Measurements from ENCODE around the gene EIF3B. TPM values are rescaled to one million over a fixed set of nuclear protein-coding genes. Genes with fewer than 3 reads are reported as not detected.
"Not testable (repeated sequence)": the region's sequence is repeated elsewhere in the genome, so short reads cannot be mapped to it uniquely, and the experiment has no call there.

Gene EIF3B
- total and polyA plus RNA-seq, 2 donors from 2014 or later = 65.5 to 107 TPM

DNA sequence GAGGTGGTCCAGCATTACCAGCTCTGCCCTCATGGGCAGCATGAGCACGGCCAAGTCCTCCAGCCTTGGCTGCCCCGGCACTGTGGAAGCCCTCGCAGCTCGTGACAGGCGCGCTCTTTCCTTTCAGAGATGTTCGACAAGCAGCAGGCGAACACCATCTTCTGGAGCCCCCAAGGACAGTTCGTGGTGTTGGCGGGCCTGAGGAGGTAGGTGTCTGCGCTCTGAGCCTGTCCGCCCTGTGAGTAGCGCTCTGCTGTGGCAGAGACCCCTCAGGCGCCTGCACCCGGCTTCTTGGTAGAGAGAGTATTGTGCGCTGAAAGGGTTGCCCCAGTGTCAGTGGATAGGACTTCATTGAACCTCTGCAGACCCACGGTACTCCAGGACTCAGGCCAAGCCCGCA is 19.8 kb downstream of the EIF3B start:
- no peak overlapping the region for H3K27ac ChIP-seq (ENCODE audit: low read depth in 2 of 2, low read length in 2 of 2)
- H3K4me1 ChIP-seq (ENCODE audit: control insufficient read depth in 2 of 3, insufficient read depth in 2 of 3, low read depth in 1 of 3, low read length in 3 of 3) = no peaks in the 10 kb centered on the region
- TF ChIP-seq, protein P1, sequence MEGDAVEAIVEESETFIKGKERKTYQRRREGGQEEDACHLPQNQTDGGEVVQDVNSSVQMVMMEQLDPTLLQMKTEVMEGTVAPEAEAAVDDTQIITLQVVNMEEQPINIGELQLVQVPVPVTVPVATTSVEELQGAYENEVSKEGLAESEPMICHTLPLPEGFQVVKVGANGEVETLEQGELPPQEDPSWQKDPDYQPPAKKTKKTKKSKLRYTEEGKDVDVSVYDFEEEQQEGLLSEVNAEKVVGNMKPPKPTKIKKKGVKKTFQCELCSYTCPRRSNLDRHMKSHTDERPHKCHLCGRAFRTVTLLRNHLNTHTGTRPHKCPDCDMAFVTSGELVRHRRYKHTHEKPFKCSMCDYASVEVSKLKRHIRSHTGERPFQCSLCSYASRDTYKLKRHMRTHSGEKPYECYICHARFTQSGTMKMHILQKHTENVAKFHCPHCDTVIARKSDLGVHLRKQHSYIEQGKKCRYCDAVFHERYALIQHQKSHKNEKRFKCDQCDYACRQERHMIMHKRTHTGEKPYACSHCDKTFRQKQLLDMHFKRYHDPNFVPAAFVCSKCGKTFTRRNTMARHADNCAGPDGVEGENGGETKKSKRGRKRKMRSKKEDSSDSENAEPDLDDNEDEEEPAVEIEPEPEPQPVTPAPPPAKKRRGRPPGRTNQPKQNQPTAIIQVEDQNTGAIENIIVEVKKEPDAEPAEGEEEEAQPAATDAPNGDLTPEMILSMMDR (IDR thresholded peaks at IDR 0.05; ENCODE audit: borderline replicate concordance, extremely low read depth, insufficient read depth) = no peak
- H3K27me3 ChIP-seq (ENCODE audit: control insufficient read depth, insufficient read depth, low read length) = no peaks in the 10 kb centered on the region
- DNase-seq (no peak), FAIRE-seq (no peak)
- H3K9me3 ChIP-seq (ENCODE audit: control insufficient read depth in 2 of 3, insufficient read depth in 1 of 3, low read length in 3 of 3) = no peaks in the 10 kb centered on the region
- peaks cover 5 to 77% (median 60%) of the 10 kb centered on the region in 3 donors for H3K36me3 ChIP-seq (ENCODE audit: control insufficient read depth in 2 of 3, insufficient read depth in 3 of 3, low read length in 3 of 3)
- H3K4me3 ChIP-seq (ENCODE audit: low read length in 3 of 3) = no peak overlapping the region
- intact Hi-C loops (cut with DNase I) = no loop called here
- no peak overlapping the region for H3K9ac ChIP-seq (ENCODE audit: low read length in 3 of 3)

- Histone ChIP-seq H3K4me1 (ENCODE audit: control insufficient read depth in 2 of 3, insufficient read depth in 2 of 3, low read depth in 1 of 3, low read length in 3 of 3) (no peaks in the 10 kb centered on the region), H3K9ac (ENCODE audit: low read length in 3 of 3) (no peak overlapping the region), H3K36me3 (ENCODE audit: control insufficient read depth in 2 of 3, insufficient read depth in 3 of 3, low read length in 3 of 3) (peaks cover 5 to 81% (median 60%) of the 10 kb centered on the region in 3 donors), H3K27me3 (ENCODE audit: control insufficient read depth, insufficient read depth, low read length) (no peaks in the 10 kb centered on the region), H3K27ac (ENCODE audit: low read depth in 2 of 2, low read length in 2 of 2) (no peak overlapping the region), H3K4me3 (ENCODE audit: low read length in 3 of 3) (no peak overlapping the region), H3K9me3 (ENCODE audit: control insufficient read depth in 2 of 3, insufficient read depth in 1 of 3, low read length in 3 of 3) (no peaks in the 10 kb centered on the region)
- intact Hi-C loops (cut with DNase I) = no loop called here
- TF ChIP-seq, protein P1 (IDR thresholded peaks at IDR 0.05; ENCODE audit: borderline replicate concordance, extremely low read depth, insufficient read depth) = no peak
- DNase-seq = no peak
- no peak for FAIRE-seq
These were observed 20.5 kb downstream of the EIF3B start for GRCh38 chr7:2374830-2375728.

DNA sequence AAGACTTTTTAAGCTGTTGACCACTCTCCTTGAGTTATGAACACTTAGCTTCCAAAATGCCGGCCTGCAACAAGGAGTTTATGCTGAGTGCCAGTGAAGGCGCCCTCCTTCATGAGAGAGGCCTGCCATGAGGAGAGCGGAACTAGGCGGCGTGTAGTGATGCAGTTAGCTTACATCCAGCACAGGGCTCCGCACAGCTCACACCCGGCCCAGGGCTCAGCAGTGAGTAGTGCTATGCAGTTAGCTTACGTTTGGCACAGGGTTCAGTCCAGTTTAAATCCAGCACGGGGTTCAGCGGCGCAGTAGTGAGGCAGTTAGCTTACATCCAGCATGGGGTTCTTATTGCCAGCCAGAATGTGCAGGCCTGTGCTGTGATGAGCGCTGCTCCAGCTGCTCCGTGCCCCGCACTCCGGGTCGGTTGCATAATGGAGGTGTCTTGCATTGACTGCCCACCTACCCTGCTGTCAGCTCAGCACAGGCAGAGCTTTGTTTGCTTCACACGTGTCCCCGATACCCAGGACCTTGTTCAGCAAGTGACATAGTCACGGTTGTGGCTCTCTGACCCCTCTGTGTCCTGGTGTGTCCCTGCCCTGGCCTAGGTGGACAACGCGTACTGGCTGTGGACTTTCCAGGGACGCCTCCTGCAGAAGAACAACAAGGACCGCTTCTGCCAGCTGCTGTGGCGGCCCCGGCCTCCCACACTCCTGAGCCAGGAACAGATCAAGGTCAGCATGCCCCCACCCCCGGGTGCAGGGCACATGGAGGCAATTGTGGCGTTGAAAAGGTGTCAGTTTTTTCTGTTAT is 21.9 kb downstream of the EIF3B start:
- Histone ChIP-seq H3K36me3 (ENCODE audit: control insufficient read depth in 2 of 3, insufficient read depth in 3 of 3, low read length in 3 of 3) (peaks cover under 1 to 84% (median 54%) of the 10 kb centered on the region in 3 donors), H3K27me3 (ENCODE audit: control insufficient read depth, insufficient read depth, low read length) (no peaks in the 10 kb centered on the region), H3K4me3 (ENCODE audit: low read length in 3 of 3) (no peak overlapping the region), H3K9ac (ENCODE audit: low read length in 3 of 3) (no peak overlapping the region), H3K4me1 (ENCODE audit: control insufficient read depth in 2 of 3, insufficient read depth in 2 of 3, low read depth in 1 of 3, low read length in 3 of 3) (no peaks in the 10 kb centered on the region), H3K9me3 (ENCODE audit: control insufficient read depth in 2 of 3, insufficient read depth in 1 of 3, low read length in 3 of 3) (no peaks in the 10 kb centered on the region), H3K27ac (ENCODE audit: low read depth in 2 of 2, low read length in 2 of 2) (no peak overlapping the region)
- TF ChIP-seq, protein P1 (IDR thresholded peaks at IDR 0.05; ENCODE audit: borderline replicate concordance, extremely low read depth, insufficient read depth) = no peak
- DNase-seq (no peak), FAIRE-seq (no peak)
- intact Hi-C loops (cut with DNase I) = no loop called here

DNA sequence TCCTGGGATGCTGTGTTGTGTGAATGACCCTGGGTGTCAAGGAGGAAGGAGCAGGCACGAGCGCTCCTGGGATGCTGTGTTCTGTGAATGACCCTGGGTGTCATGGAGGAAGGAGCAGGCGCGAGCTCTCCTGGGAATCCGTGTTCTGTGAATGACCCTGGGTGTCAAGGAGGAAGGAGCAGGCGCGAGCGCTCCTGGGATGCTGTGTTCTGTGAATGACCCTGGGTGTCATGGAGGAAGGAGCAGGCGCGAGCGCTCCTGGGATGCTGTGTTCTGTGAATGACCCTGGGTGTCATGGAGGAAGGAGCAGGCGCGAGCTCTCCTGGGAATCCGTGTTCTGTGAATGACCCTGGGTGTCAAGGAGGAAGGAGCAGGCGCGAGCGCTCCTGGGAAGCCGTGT is 22.9 kb downstream of the EIF3B start:
- H3K9ac ChIP-seq (ENCODE audit: low read length in 3 of 3); DNase-seq; H3K4me3 ChIP-seq (ENCODE audit: low read length in 3 of 3); H3K9me3 ChIP-seq (ENCODE audit: control insufficient read depth in 2 of 3, insufficient read depth in 1 of 3, low read length in 3 of 3); FAIRE-seq; H3K27ac ChIP-seq (ENCODE audit: low read depth in 2 of 2, low read length in 2 of 2); intact Hi-C loops (cut with DNase I); H3K4me1 ChIP-seq (ENCODE audit: control insufficient read depth in 2 of 3, insufficient read depth in 2 of 3, low read depth in 1 of 3, low read length in 3 of 3); H3K27me3 ChIP-seq (ENCODE audit: control insufficient read depth, insufficient read depth, low read length): not testable (repeated sequence)
- H3K36me3 ChIP-seq (ENCODE audit: control insufficient read depth in 2 of 3, insufficient read depth in 3 of 3, low read length in 3 of 3) = peaks cover 0 to 74% (median 51%) of the 10 kb centered on the region in 3 donors

- H3K27me3 ChIP-seq (ENCODE audit: control insufficient read depth, insufficient read depth, low read length); DNase-seq; intact Hi-C loops (cut with DNase I); FAIRE-seq; H3K9me3 ChIP-seq (ENCODE audit: control insufficient read depth in 2 of 3, insufficient read depth in 1 of 3, low read length in 3 of 3); H3K4me3 ChIP-seq (ENCODE audit: low read length in 3 of 3); H3K9ac ChIP-seq (ENCODE audit: low read length in 3 of 3); H3K4me1 ChIP-seq (ENCODE audit: control insufficient read depth in 2 of 3, insufficient read depth in 2 of 3, low read depth in 1 of 3, low read length in 3 of 3); H3K27ac ChIP-seq (ENCODE audit: low read depth in 2 of 2, low read length in 2 of 2): not testable (repeated sequence)
- peaks cover 0 to 68% (median 49%) of the 10 kb centered on the region in 3 donors for H3K36me3 ChIP-seq (ENCODE audit: control insufficient read depth in 2 of 3, insufficient read depth in 3 of 3, low read length in 3 of 3)
These were observed 23.5 kb downstream of the EIF3B start for GRCh38 chr7:2378125-2378524.

All from kidney (tissue), 14 donors.